IgD-negative memory B cell (primary cell): ENCODE results near the gene MAPK1. TPM values are rescaled to one million over a fixed set of nuclear protein-coding genes. Genes with fewer than 3 reads are reported as not detected.
"Not testable (repeated sequence)": the region's sequence is repeated elsewhere in the genome, so short reads cannot be mapped to it uniquely, and the experiment has no call there.

Source experiments
- H3K27ac Mint-ChIP-seq, 3 donors: one replicate each; pipeline ENCODE4 v1.8.0; 2020 to 2022; ENCODE audit warnings: mild to moderate bottlenecking in 3 of 3, mixed read lengths in 3 of 3, moderate library complexity in 1 of 3
- H3K27me3 Mint-ChIP-seq: one replicate; pipeline ENCODE4 v1.8.0; 2021; ENCODE audit warnings: mixed read lengths
- H3K36me3 Mint-ChIP-seq: one replicate; pipeline ENCODE4 v1.8.0; 2020; ENCODE audit warnings: mild to moderate bottlenecking, mixed read lengths
- H3K4me1 Mint-ChIP-seq, 3 donors: one replicate each; pipeline ENCODE4 v1.8.0; 2020 to 2022; ENCODE audit warnings: mixed read lengths in 3 of 3, mild to moderate bottlenecking in 1 of 3
- H3K4me3 Mint-ChIP-seq, 4 donors: one replicate each; pipeline ENCODE4 v1.8.0; 2020 to 2022; ENCODE audit warnings: mild to moderate bottlenecking in 4 of 4, mixed read lengths in 4 of 4, moderate library complexity in 3 of 4
- H3K9me3 Mint-ChIP-seq, 3 donors: one replicate each; pipeline ENCODE4 v1.8.0; 2020 to 2021; ENCODE audit warnings: mixed read lengths in 3 of 3, mild to moderate bottlenecking in 1 of 3
- polyA plus RNA-seq: library from polyadenylated mRNA; unstranded; fragments of 300-500 nt; fragmentation: Illumina TruSeq; gene quantifications from one replicate; pipeline ENCODE4 v1.2.3, GENCODE V29; 2021

MAPK1 gene
- polyA plus RNA-seq, 1 donor from 2014 or later, result 41.2 TPM

- H3K27ac Mint-ChIP-seq, H3K4me1 Mint-ChIP-seq, H3K36me3 Mint-ChIP-seq, H3K27me3 Mint-ChIP-seq, H3K4me3 Mint-ChIP-seq, H3K9me3 Mint-ChIP-seq: not testable (repeated sequence)
Observed at GRCh38 chr22:21896275-21896674, 28.8 kb upstream of the MAPK1 start.

- H3K27me3 Mint-ChIP-seq, result peaks cover 1% of the 10 kb centered on the region
- H3K4me3 Mint-ChIP-seq, result no peak overlapping the region
- no peaks in the 10 kb centered on the region for H3K4me1 Mint-ChIP-seq
- no peaks in the 10 kb centered on the region for H3K36me3 Mint-ChIP-seq
- no peak overlapping the region for H3K27ac Mint-ChIP-seq
- no peaks in the 10 kb centered on the region for H3K9me3 Mint-ChIP-seq
Observed at GRCh38 chr22:21894799-21895198, 27.4 kb upstream of the MAPK1 start.

GRCh38 chr22:21889251-21889990 lies 22.0 kb upstream of the MAPK1 start:
- no peak overlapping the region for H3K27ac Mint-ChIP-seq
- no peaks in the 10 kb centered on the region for H3K36me3 Mint-ChIP-seq

GRCh38 chr22:21887841-21888240 lies 20.4 kb upstream of the MAPK1 start:
- H3K27me3 Mint-ChIP-seq, result peaks cover 1% of the 10 kb centered on the region
- H3K27ac Mint-ChIP-seq, result peak overlapping the region in 1 of 3 donors; percentile 77
- H3K9me3 Mint-ChIP-seq, result no peaks in the 10 kb centered on the region
- no peaks in the 10 kb centered on the region for H3K4me1 Mint-ChIP-seq
- H3K4me3 Mint-ChIP-seq, result no peak overlapping the region
- H3K36me3 Mint-ChIP-seq, result no peaks in the 10 kb centered on the region

More at GRCh38 chr22:21889251-21889990, 22.0 kb upstream of the MAPK1 start:
- Mint-ChIP-seq H3K27me3 (peaks cover 1% of the 10 kb centered on the region), H3K4me3 (no peak overlapping the region), H3K9me3 (no peaks in the 10 kb centered on the region), H3K4me1 (no peaks in the 10 kb centered on the region)

GRCh38 chr22:21883930-21884329 lies 16.5 kb upstream of the MAPK1 start:
- not testable (repeated sequence) for H3K4me3 Mint-ChIP-seq, H3K36me3 Mint-ChIP-seq, H3K27ac Mint-ChIP-seq, H3K9me3 Mint-ChIP-seq, H3K4me1 Mint-ChIP-seq, H3K27me3 Mint-ChIP-seq

- H3K27ac Mint-ChIP-seq, H3K9me3 Mint-ChIP-seq, H3K4me1 Mint-ChIP-seq, H3K4me3 Mint-ChIP-seq, H3K27me3 Mint-ChIP-seq, H3K36me3 Mint-ChIP-seq: not testable (repeated sequence)
Observed at GRCh38 chr22:21882754-21883333, 15.4 kb upstream of the MAPK1 start.

GRCh38 chr22:21881841-21882753 lies 14.7 kb upstream of the MAPK1 start:
- H3K4me1 Mint-ChIP-seq, result no peaks in the 10 kb centered on the region
- H3K4me3 Mint-ChIP-seq, result no peak overlapping the region
- no peak overlapping the region for H3K27ac Mint-ChIP-seq
- no peaks in the 10 kb centered on the region for H3K9me3 Mint-ChIP-seq
- H3K36me3 Mint-ChIP-seq, result no peaks in the 10 kb centered on the region
- H3K27me3 Mint-ChIP-seq, result peaks cover 3% of the 10 kb centered on the region

GRCh38 chr22:21876486-21877176 lies 9.2 kb upstream of the MAPK1 start:
- peak overlapping the region in 1 of 3 donors; percentile 40 for H3K27ac Mint-ChIP-seq
- no peaks in the 10 kb centered on the region for H3K36me3 Mint-ChIP-seq
- H3K27me3 Mint-ChIP-seq, result peaks cover 5% of the 10 kb centered on the region
- H3K4me3 Mint-ChIP-seq, result no peak overlapping the region
- no peaks in the 10 kb centered on the region for H3K9me3 Mint-ChIP-seq
- H3K4me1 Mint-ChIP-seq, result peaks cover 6 to 10% (median 6%) of the 10 kb centered on the region in 3 donors

- not testable (repeated sequence) for H3K27ac Mint-ChIP-seq, H3K36me3 Mint-ChIP-seq, H3K4me3 Mint-ChIP-seq, H3K9me3 Mint-ChIP-seq, H3K27me3 Mint-ChIP-seq
- peaks cover 6 to 10% (median 6%) of the 10 kb centered on the region in 3 donors for H3K4me1 Mint-ChIP-seq
Observed at GRCh38 chr22:21874953-21875352, 7.5 kb upstream of the MAPK1 start.

- no peak overlapping the region for H3K4me3 Mint-ChIP-seq
- H3K27me3 Mint-ChIP-seq, result peaks cover 5% of the 10 kb centered on the region
- no peaks in the 10 kb centered on the region for H3K9me3 Mint-ChIP-seq
- H3K4me1 Mint-ChIP-seq, result peaks cover 6 to 15% (median 7%) of the 10 kb centered on the region in 3 donors
- H3K27ac Mint-ChIP-seq, result no peak overlapping the region
- H3K36me3 Mint-ChIP-seq, result peaks cover 3% of the 10 kb centered on the region
Observed at GRCh38 chr22:21873619-21874018, 6.2 kb upstream of the MAPK1 start.

- peak overlapping the region in 1 of 3 donors; percentile 9 for H3K27ac Mint-ChIP-seq
Observed at GRCh38 chr22:21872741-21873140, 5.3 kb upstream of the MAPK1 start.

GRCh38 chr22:21868651-21869050 lies 1.2 kb upstream of the MAPK1 start:
- Mint-ChIP-seq H3K4me3 (peak overlapping the region; percentile 88 to 91 (median 89)), H3K4me1 (peaks cover 21 to 37% (median 29%) of the 10 kb centered on the region in 3 donors), H3K9me3 (peaks cover 2 to 4% (median 2%) of the 10 kb centered on the region in 3 donors), H3K27me3 (no peaks in the 10 kb centered on the region), H3K36me3 (peaks cover 3% of the 10 kb centered on the region), H3K27ac (peak overlapping the region; percentile 91 to 98 (median 91))

More at GRCh38 chr22:21872741-21873140, 5.3 kb upstream of the MAPK1 start:
- H3K27me3 Mint-ChIP-seq, H3K4me3 Mint-ChIP-seq, H3K36me3 Mint-ChIP-seq, H3K9me3 Mint-ChIP-seq: not testable (repeated sequence)
- peaks cover 12 to 21% (median 12%) of the 10 kb centered on the region in 3 donors for H3K4me1 Mint-ChIP-seq

- Mint-ChIP-seq H3K27me3 (no peaks in the 10 kb centered on the region), H3K4me1 (peaks cover 27 to 41% (median 34%) of the 10 kb centered on the region in 3 donors), H3K4me3 (peak overlapping the region; percentile 96 to 100 (median 98)), H3K9me3 (peaks cover 2 to 4% (median 2%) of the 10 kb centered on the region in 3 donors), H3K27ac (peak overlapping the region; percentile 94 to 98 (median 98)), H3K36me3 (peaks cover 3% of the 10 kb centered on the region)
Observed at GRCh38 chr22:21866833-21867527, 465 bp downstream of the MAPK1 start.

GRCh38 chr22:21865041-21865440 lies 2.4 kb downstream of the MAPK1 start:
- H3K9me3 Mint-ChIP-seq, result peaks cover 2 to 4% (median 2%) of the 10 kb centered on the region in 3 donors

More at GRCh38 chr22:21865041-21865440, 2.4 kb downstream of the MAPK1 start:
- peak overlapping the region; percentile 17 to 79 (median 45) for H3K4me3 Mint-ChIP-seq
- H3K27me3 Mint-ChIP-seq, result no peaks in the 10 kb centered on the region
- peak overlapping the region in 1 of 3 donors; percentile 63 for H3K27ac Mint-ChIP-seq
- peaks cover 43 to 57% (median 46%) of the 10 kb centered on the region in 3 donors for H3K4me1 Mint-ChIP-seq
- no peaks in the 10 kb centered on the region for H3K36me3 Mint-ChIP-seq
